Endometrium (tissue), 2 donors: ENCODE measurements around the gene GPN2.

Experiments used
- FAIRE-seq: peaks from 2 replicates; lab custom pipeline; 2012; peaks lifted over from hg19 to GRCh38; lab: Jason Lieb, UNC
- donor health status: control.
- donor health status: control.

Gene GPN2

DNA sequence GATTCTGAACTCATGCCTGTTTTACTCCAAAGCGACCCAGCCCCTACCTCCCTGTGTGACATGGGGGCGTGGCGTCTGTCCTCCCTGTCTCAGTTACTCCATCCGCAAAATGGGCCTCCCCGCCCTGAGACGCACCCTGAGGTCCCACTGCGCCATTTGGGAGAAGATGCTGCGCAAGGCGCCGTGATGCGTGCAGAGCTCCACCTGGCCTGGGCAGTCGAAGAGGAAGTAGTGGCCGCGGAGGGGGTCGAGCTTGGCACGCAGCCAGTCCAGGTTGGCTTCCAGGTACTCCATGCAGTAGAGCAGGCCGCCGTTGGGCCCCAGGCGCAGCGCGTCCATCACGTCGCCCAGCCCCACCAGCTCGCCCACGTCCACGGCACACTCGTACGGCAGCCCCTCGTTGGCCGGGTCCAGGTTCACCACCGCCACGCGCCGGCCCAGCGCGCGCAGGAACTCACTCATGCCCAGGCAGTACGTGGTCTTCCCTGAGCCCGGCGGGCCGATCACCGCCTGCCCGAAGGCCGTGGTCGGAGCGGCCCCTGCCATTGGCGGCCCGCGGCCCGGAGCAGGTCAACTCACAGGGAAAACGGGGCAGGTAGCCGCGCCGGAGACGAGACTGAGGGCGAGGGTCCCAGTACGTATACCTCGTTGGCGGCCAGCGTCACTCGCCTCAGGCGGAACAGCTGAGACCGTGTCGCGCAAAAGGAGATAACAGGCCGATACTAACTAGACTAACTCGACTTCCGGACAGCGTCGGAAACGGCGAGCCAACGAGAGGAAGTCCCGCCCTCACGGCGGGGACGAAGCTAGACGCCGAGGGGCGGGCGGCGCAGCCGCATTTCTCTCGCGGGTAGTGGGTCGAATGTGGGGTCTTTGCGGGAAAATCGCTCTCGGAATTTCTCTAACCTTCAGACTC lies at the start of gene GPN2:
GPN2 (minus strand) TSS at position 733 of the 916 bp plus-strand sequence; CDS start at position 546, 187 bp downstream.
- peak; percentile 4 for FAIRE-seq

DNA sequence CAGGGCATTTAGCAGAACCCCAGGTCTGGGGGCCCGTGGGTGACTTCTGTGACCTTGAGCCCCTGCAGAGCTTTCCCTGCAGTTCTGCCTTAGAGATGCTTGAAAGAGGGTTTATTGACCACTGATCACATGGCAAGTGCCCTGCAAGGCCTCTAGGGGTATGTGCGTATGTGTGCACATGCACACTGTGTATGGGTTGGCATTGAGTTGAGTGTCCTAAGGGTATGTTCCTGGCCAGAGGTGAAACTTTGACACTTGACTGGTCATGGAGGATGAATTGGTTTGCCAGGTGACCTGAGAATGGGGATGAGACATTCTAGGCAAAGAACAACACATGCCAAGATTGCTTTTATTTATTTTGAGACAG lies 48.6 kb upstream of the GPN2 start:
- no peak for FAIRE-seq

GRCh38 chr1:26938004-26938658 lies 48.0 kb upstream of the GPN2 start:
- FAIRE-seq, result no peak

GRCh38 chr1:26936823-26937222 lies 46.7 kb upstream of the GPN2 start:
- no peak for FAIRE-seq

GRCh38 chr1:26932531-26932930 lies 42.4 kb upstream of the GPN2 start:
- FAIRE-seq, result no peak

- no peak for FAIRE-seq
These were observed 33.6 kb upstream of the GPN2 start for GRCh38 chr1:26923711-26924110.

DNA sequence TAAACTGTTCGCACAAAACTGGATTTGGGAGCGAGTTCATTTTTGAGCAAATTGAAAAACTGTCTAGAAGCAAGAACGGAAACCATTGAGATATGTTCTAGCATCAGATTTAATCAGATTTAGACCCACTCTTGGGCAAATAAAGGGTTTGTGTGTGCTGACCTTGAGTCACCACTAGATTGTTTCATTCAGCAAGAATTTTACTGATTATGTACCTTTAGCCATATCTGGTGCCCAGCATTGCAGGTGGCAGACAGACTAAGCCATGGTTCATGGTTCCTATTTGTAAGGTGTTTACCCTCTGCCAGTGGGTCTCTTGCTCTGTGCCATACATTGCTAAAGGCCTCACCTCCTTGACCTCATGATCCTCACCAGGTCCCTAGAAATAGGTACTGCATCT lies 32.8 kb upstream of the GPN2 start:
- no peak for FAIRE-seq

DNA sequence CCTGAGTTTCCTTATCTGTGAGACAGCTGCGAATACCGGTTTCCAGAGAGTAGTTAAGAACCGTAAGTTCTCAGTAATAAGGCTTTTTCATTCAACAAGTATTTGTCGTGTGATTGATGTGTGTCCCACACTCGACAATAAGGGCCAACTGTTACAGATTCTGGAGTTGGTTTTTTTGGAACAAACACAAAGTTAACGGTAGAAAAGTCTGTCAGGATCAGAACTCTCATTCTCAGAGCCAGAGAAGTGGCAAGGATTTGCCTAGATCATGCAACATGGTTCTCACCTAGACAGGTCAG lies 32.3 kb upstream of the GPN2 start:
- FAIRE-seq, result no peak

- peak; percentile 98 for FAIRE-seq
These were observed 31.7 kb upstream of the GPN2 start, which contains the start of gene NUDC for GRCh38 chr1:26921540-26922430. NUDC (plus strand) TSS chr1:26921743; CDS start chr1:26921849, 106 bp downstream.

DNA sequence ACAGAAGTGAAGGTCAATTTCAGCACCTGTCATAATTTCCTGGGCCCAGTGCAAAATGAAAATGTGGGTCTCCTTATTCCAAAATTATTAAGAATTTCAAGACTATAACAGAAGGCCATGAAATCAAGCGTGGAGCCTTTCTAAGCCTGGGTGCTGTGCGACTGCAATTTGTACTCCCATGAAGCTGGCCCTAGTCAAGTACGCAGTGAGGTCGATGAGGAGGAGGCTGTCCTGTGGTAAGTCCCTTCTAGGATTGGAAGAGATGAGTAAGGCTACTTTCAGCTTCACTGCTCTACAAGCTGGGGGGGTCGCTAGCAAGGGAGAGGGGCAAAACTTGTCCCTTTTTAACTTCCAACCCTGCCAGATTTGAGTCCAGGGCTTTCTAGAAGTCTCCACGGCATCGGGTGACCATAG lies 31.1 kb upstream of the GPN2 start:
- no peak for FAIRE-seq

GRCh38 chr1:26915204-26915842 lies 25.2 kb upstream of the GPN2 start:
- FAIRE-seq, result no peak

GRCh38 chr1:26913754-26914619 lies 23.9 kb upstream of the GPN2 start, which contains the start of gene NR0B2:
NR0B2 (minus strand) TSS chr1:26913975; CDS start chr1:26913940, 35 bp downstream.
- FAIRE-seq, result no peak

- no peak for FAIRE-seq
These were observed 23.3 kb upstream of the GPN2 start for GRCh38 chr1:26913389-26913753.

DNA sequence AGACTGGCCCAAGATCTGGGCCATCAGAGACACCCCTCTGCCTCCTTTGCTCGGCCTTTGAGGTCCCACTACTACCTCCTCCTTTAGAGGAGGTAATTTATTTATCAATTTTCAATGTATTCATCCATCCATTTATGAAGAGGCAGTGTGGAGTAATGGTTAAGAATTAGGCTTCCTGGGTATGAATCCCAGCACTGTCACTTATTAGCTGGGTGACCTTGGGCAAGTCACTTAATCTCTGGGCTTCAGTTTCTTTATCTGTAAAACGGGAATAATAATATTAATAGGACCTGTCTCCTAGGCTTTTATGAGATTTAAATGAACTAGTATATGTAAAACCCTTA lies 22.0 kb upstream of the GPN2 start:
- no peak for FAIRE-seq

DNA sequence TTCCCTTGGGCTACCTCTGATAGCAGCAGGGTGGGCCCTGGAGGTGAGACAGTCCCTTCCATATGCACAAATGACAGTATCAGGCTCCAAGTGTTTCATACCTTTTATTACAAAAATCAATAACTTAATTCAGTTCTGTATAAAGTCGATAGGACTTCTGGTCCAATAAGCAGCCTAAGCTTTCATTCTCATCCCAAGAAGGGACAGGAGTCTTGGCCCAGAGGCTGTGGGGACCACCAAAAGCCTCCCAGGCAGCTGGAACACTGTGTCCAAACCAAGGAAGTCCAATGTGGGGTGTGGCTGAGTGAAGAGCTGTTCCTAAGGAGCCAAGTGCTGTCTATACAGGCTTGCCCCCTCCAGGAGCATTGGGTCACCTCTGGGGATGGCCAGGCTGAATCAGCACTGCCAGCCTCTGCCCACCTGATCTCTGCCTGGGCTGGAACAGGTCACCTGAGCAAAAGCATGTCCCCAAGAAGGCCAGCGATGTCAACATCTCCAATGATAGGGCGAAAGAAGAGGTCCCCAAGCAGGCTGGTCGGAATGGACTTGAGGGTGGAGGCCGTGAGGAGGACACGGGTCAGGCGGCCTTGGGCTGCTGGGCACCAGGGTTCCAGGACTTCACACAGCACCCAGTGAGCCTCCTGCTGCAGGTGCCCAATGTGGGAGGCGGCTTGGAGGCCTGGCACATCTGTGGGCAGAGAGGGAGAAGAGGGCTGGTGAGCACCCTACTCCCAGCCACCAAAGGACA lies 21.5 kb upstream of the GPN2 start:
- no peak for FAIRE-seq

DNA sequence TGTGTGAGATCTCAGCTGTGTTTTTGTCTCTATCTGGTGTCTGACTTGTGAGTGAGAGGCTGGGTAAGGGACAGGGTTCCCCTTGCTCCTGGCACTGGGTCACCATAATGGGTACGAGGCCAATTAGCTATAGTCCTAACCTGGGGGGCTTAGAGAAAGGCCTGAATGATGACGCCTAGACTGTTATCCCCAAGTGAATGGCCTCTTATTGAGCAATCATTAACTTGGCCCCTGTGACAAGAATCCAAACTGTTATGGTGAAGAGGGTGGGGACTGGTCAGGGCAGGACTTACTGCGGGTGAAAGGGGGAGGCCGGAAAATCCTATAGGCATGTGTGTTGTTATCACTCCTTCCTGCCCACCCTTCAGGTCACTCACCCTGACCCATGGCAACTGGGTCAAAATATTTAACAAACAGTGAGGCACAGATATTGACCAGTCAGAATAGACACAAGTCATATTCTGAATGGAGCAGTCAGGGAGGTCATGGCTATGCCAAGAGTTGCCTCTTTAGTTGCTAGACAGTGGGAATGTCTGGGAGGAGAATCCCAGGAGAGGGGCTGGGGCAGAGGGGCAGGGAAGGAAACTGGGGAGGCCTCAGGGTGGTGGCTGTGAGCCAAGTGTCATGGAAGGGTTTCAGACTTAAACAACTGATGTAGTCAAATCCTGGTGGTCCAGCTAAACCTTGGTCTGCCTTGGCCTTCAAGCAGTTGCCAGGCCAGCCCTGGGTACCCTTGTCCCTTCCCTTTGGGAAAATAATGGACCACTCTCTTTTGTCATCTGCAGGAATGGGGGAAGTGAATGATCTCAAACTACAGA lies 20.5 kb upstream of the GPN2 start:
- no peak for FAIRE-seq

GRCh38 chr1:26909951-26910342 lies 19.9 kb upstream of the GPN2 start:
- FAIRE-seq, result no peak

DNA sequence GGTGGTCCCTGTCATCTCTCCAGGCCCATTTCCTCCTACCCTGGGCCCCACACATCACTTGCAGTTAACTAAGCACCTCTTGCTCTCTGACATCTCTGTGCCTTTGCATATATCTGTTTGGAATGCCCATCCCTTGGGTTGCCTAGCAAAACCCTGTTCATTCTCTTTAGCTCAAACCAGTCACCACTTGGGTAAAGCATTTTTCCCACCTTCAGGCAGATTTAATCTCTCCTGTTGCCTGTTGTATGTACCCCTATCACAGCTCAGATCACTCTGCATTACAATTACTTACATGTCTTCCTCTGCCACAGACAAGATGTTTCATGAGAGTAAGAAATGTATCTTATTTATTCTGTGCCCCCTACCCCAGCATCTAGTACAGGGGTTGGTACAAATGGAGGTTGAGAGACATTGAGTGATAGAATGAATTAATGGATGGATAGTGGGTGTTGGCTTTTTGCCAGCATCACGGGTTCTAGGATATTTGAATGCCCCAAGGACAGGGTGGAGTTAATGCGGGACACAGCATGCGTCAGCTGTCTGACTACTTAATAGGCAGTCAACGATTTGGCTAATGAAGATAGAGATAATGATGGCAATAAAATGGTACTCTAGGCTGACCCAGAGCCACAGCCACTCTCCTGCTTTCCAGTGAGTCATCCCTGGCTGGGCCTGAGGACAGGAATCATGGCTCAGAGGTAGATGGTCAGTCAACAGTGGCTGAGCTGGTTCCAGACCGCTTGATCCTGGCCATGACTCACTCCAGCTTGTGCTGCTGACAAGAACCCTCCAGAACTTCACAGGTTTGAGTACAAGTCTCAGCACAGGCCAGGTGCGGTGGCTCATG lies 17.2 kb upstream of the GPN2 start:
- no peak for FAIRE-seq
